Peyer's patch (tissue), 4 donors: ENCODE results near the gene SIRT6.

Experiments used
- CTCF ChIP-seq, 6 experiments: fragments of 450-650 bp in 4 of 6; fragments of 200-600 bp in 2 of 6; sonication (generic) in 1 of 6; IDR thresholded peaks; one replicate each; pipeline ENCODE4 v1.5.1; 2017 to 2019; ENCODE audit warnings: antibody characterized with exemption in 6 of 6, mild to moderate bottlenecking in 3 of 6, moderate library complexity in 1 of 6
- POLR2A ChIP-seq, 2 donors: fragments of 450-650 bp; IDR thresholded peaks; one replicate each; pipeline ENCODE4 v1.5.1; 2017; ENCODE audit warnings: antibody characterized with exemption in 2 of 2, mild to moderate bottlenecking in 2 of 2, moderate library complexity in 2 of 2

DNA sequence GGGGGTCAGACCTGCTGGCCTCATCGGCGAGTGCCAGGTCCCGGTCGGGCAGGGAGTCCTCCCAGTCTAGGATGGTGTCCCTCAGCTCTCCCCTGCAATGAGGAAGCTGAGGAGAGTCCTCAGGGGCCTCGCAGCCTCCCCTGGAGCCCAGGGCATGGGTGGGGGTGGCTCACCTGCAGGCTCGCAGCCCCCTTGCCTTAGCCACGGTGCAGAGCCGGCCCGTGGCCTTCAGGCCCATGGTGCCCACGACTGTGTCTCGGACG lies 6.8 kb downstream of the SIRT6 start:
- TF ChIP-seq CTCF (IDR thresholded peaks at IDR 0.05) (no peak), POLR2A (IDR thresholded peaks at IDR 0.05) (no peak)
